Motor neuron (in vitro differentiated cells): Measurements from ENCODE around the gene NGB. TPM values are rescaled to one million over a fixed set of nuclear protein-coding genes. Genes with fewer than 3 reads are reported as not detected.

Experiments used
- ATAC-seq, 8 experiments: fragments of 200-7000 bp; cut with Tn5 transposase; replicated peaks in 6 of 8; 2 replicates each; pipeline ENCODE4 v1.8.0; 2021; ENCODE audit warnings: mild to moderate bottlenecking in 8 of 8, moderate library complexity in 8 of 8
- H3K27ac ChIP-seq, 2 donors: fragments of 250-450 bp; sonication (Bioruptor Pico); 2 replicates each; pipeline ENCODE4 v1.9.0; 2021; ENCODE audit warnings: antibody characterized with exemption in 2 of 2, mild to moderate bottlenecking in 2 of 2, moderate library complexity in 1 of 2
- H3K4me1 ChIP-seq, 2 donors: fragments of 250-450 bp; sonication (Bioruptor Pico); replicated peaks in 1 of 2; 2 replicates each; pipeline ENCODE4 v1.6.1; 2021; ENCODE audit warnings: antibody characterized with exemption in 2 of 2, mild to moderate bottlenecking in 2 of 2, moderate library complexity in 1 of 2
- H3K4me3 ChIP-seq, 5 donors: fragments of 250-450 bp; sonication (Bioruptor Pico); 2 replicates each; pipeline ENCODE4 v1.9.0; 2021; ENCODE audit warnings: antibody characterized with exemption in 5 of 5, mild to moderate bottlenecking in 5 of 5, moderate library complexity in 4 of 5
- whole genome bisulfite sequencing, 10 experiments: fragments of 450-650 bp; shearing (Covaris generic); methylation state at CpG; one replicate each; pipeline ENCODE4 v1.0.0; 2022; 5-methylcytosine and 5-hydroxymethylcytosine counted together
- in situ Hi-C, 9 experiments: fragments of 400-800 bp; cut with MboI; loops; one replicate each; pipeline ENCODE4 v1.15.0; 2021; ENCODE audit warnings: low sequenced_read_pairs in 9 of 9, low pct_unique_long_range_greater_than_20kb in 2 of 9; ENCODE audit not compliant: unreplicated experiment in 9 of 9
- total RNA-seq, 8 experiments: library from RNA; unstranded; fragments of 300-600 nt; gene quantifications; 2 replicates each; pipeline versions ENCODE4 v1.2.3 to v1.2.4, GENCODE V29; 2022

The NGB gene
- total RNA-seq, 8 experiments from 2014 or later: 0.09 to 0.85 (median 0.35) TPM; not detected in 1

- in situ Hi-C loops: loop anchor here in 3 of 9 experiments (25.0 kb wide), 3 partner anchors 173 to 448 kb away; partner anchors contain the start of gene ZDHHC22 (in 2 of the 3)
- 0 to 100% (median 83%) methylated on average over 1 to 4 of the region's 4 CpGs; no CpG with 5 or more reads in 2 of the 10 experiments for WGBS, 10 experiments
- Histone ChIP-seq H3K4me1 (peaks cover 10 to 20% of the 10 kb centered on the region in 2 donors), H3K27ac (no peak overlapping the region), H3K4me3 (no peak overlapping the region)
- peak in 1 of 8 experiments; percentile 5 for ATAC-seq
Measured at GRCh38 chr14:77310026-77310425, 39.0 kb upstream of the NGB start.

GRCh38 chr14:77309131-77309530, 38.1 kb upstream of the NGB start:
- Histone ChIP-seq H3K4me1 (peaks cover 10 to 18% of the 10 kb centered on the region in 2 donors), H3K27ac (no peak overlapping the region), H3K4me3 (no peak overlapping the region)
- WGBS, 10 experiments: 77 to 100% (median 95%) methylated on average over 2 to 4 of the region's 4 CpGs
- ATAC-seq: no peak
- in situ Hi-C loops: loop anchor here in 3 of 9 experiments (25.0 kb wide), 3 partner anchors 172 to 447 kb away; partner anchors contain the start of gene ZDHHC22 (in 2 of the 3)

GRCh38 chr14:77306851-77307496, 36.0 kb upstream of the NGB start:
- H3K27ac ChIP-seq: peak overlapping the region; percentile 52 to 80
- in situ Hi-C loops: loop anchor here in 3 of 9 experiments (25.0 kb wide), 3 partner anchors 170 to 445 kb away; partner anchors contain the start of gene ZDHHC22 (in 2 of the 3)
- ATAC-seq: peak in 2 of 8 experiments; percentile 3 to 33
- WGBS, 10 experiments: 0 to 60% (median 35%) methylated on average over 1 to 3 of the region's 3 CpGs; no CpG with 5 or more reads in 4 of the 10 experiments
- peaks cover 10 to 22% of the 10 kb centered on the region in 2 donors for H3K4me1 ChIP-seq
- H3K4me3 ChIP-seq: no peak overlapping the region

- Histone ChIP-seq H3K4me3 (no peak overlapping the region), H3K27ac (peak overlapping the region; percentile 52 to 80), H3K4me1 (peaks cover 10 to 22% of the 10 kb centered on the region in 2 donors)
- WGBS, 10 experiments: 0 to 83% (median 53%) methylated on average over 1 to 3 of the region's 3 CpGs; no CpG with 5 or more reads in 1 of the 10 experiments
- in situ Hi-C loops: loop anchor here in 3 of 9 experiments (25.0 kb wide), 3 partner anchors 169 to 444 kb away; partner anchors contain the start of gene ZDHHC22 (in 2 of the 3)
- ATAC-seq: peak in 4 of 8 experiments; percentile 7 to 46 (median 22)
Measured at GRCh38 chr14:77306416-77306815, 35.4 kb upstream of the NGB start.

- H3K4me1 ChIP-seq: peaks cover 10 to 25% of the 10 kb centered on the region in 2 donors
- in situ Hi-C loops: loop anchor here in 3 of 9 experiments (25.0 kb wide), 3 partner anchors 168 to 443 kb away; partner anchors contain the start of gene ZDHHC22 (in 2 of the 3)
- no peak for ATAC-seq
- H3K4me3 ChIP-seq: no peak overlapping the region
- WGBS, 10 experiments: 47 to 100% (median 100%) methylated on average over 2 to 4 of the region's 4 CpGs; no CpG with 5 or more reads in 5 of the 10 experiments
- H3K27ac ChIP-seq: no peak overlapping the region
Measured at GRCh38 chr14:77305696-77306095, 34.7 kb upstream of the NGB start.

GRCh38 chr14:77303417-77304156, 32.6 kb upstream of the NGB start:
- Histone ChIP-seq H3K4me3 (no peak overlapping the region), H3K4me1 (peaks cover 10 to 25% of the 10 kb centered on the region in 2 donors), H3K27ac (peak overlapping the region in 1 of 2 donors; percentile 58)
- 0 to 100% (median 51%) methylated on average over 1 to 4 of the region's 4 CpGs; no CpG with 5 or more reads in 1 of the 10 experiments for WGBS, 10 experiments
- ATAC-seq: peak; percentile 81 to 92 (median 88)
- in situ Hi-C loops: loop anchor here in 3 of 9 experiments (25.0 kb wide), 3 partner anchors 166 to 441 kb away; partner anchors contain the start of gene ZDHHC22 (in 2 of the 3)

- WGBS, 10 experiments: 71 to 100% (median 96%) methylated on average over 1 to 4 of the region's 5 CpGs; no CpG with 5 or more reads in 2 of the 10 experiments
- peak in 7 of 8 experiments; percentile 7 to 75 (median 67) for ATAC-seq
- Histone ChIP-seq H3K4me1 (peaks cover 10 to 25% of the 10 kb centered on the region in 2 donors), H3K4me3 (no peak overlapping the region), H3K27ac (peak overlapping the region in 1 of 2 donors; percentile 58)
- in situ Hi-C loops: loop anchor here in 3 of 9 experiments (25.0 kb wide), 3 partner anchors 166 to 441 kb away; partner anchors contain the start of gene ZDHHC22 (in 2 of the 3)
Measured at GRCh38 chr14:77302926-77303325, 31.9 kb upstream of the NGB start.

- H3K4me1 ChIP-seq: peaks cover 0 to 11% of the 10 kb centered on the region in 2 donors
- 27 to 100% (median 61%) methylated on average over 1 to 8 of the region's 10 CpGs; no CpG with 5 or more reads in 4 of the 10 experiments for WGBS, 10 experiments
- in situ Hi-C loops: loop anchor here in 3 of 9 experiments (25.0 kb wide), 3 partner anchors 164 to 439 kb away; partner anchors contain the start of gene ZDHHC22 (in 2 of the 3)
- no peak overlapping the region for H3K27ac ChIP-seq
- peak in 4 of 8 experiments; percentile 30 to 82 (median 44) for ATAC-seq
- H3K4me3 ChIP-seq: no peak overlapping the region
Measured at GRCh38 chr14:77301103-77301502, 30.1 kb upstream of the NGB start.

- no peak overlapping the region for H3K4me3 ChIP-seq
- WGBS, 10 experiments: 64 to 100% (median 93%) methylated on average over 1 to 4 of the region's 4 CpGs; no CpG with 5 or more reads in 3 of the 10 experiments
- H3K27ac ChIP-seq: no peak overlapping the region
- H3K4me1 ChIP-seq: peaks cover 0 to 7% of the 10 kb centered on the region in 2 donors
- in situ Hi-C loops: loop anchor here in 3 of 9 experiments (25.0 kb wide), 3 partner anchors 162 to 437 kb away; partner anchors contain the start of gene ZDHHC22 (in 2 of the 3)
- peak in 3 of 8 experiments; percentile 7 to 53 (median 44) for ATAC-seq
Measured at GRCh38 chr14:77299771-77300170, 28.8 kb upstream of the NGB start.

- WGBS, 10 experiments: 79 to 100% (median 89%) methylated on average over 1 to 6 of the region's 8 CpGs; no CpG with 5 or more reads in 2 of the 10 experiments
- H3K4me3 ChIP-seq: no peak overlapping the region
- in situ Hi-C loops: no loop called here
- no peak for ATAC-seq
- H3K4me1 ChIP-seq: peaks cover 0 to 3% of the 10 kb centered on the region in 2 donors
- H3K27ac ChIP-seq: no peak overlapping the region
Measured at GRCh38 chr14:77296906-77297305, 25.9 kb upstream of the NGB start.

- Histone ChIP-seq H3K4me1 (peaks cover 0 to under 1% of the 10 kb centered on the region in 2 donors), H3K27ac (no peak overlapping the region), H3K4me3 (no peak overlapping the region)
- WGBS, 10 experiments: 48 to 93% (median 82%) methylated on average over 2 to 8 of the region's 13 CpGs
- no peak for ATAC-seq
- in situ Hi-C loops: no loop called here
Measured at GRCh38 chr14:77296155-77296554, 25.1 kb upstream of the NGB start.

GRCh38 chr14:77290705-77291104, 19.7 kb upstream of the NGB start:
- no peak overlapping the region for H3K27ac ChIP-seq
- H3K4me3 ChIP-seq: no peak overlapping the region
- no peak for ATAC-seq
- no peaks in the 10 kb centered on the region for H3K4me1 ChIP-seq
- in situ Hi-C loops: no loop called here
- WGBS, 10 experiments: 52 to 100% (median 100%) methylated on average over 1 to 3 of the region's 4 CpGs; no CpG with 5 or more reads in 3 of the 10 experiments
